HepG2 (cell line): ENCODE measurements around the gene TMTC3. TPM values are rescaled to one million over a fixed set of nuclear protein-coding genes. Genes with fewer than 3 reads are reported as not detected.

Experiments used
- ATAC-seq: fragments of 200-7000 bp; cut with Tn5 transposase; 3 replicates; pipeline ENCODE4 v1.9.1; 2020; ENCODE audit warnings: mild to moderate bottlenecking, moderate library complexity
- BruUV-seq: library from RNA; stranded (reverse); fragments of 400-500 nt; replicated peaks from 2 replicates; lab custom pipeline; 2021; lab: Mats Ljungman, UMichigan
- CTCF ChIA-PET: fragments of 300-600 bp; formaldehyde crosslinking; extraction: SDS; loops from one replicate; lab custom pipeline; 2021; ENCODE audit warnings: low total read pairs, inconsistent platforms, low intra/inter-chr PET ratio; lab: Yijun Ruan, JAX
- POLR2A ChIA-PET: fragments of 350-600 bp; sonication (Branson Sonifier 250); formaldehyde crosslinking; loops from one replicate; lab custom pipeline; 2020; ENCODE audit warnings: antibody characterized with exemption, inconsistent platforms; lab: Yijun Ruan, JAX
- DNase-seq: peaks from one replicate; pipeline ENCODE4 v3.0.0-alpha.2; 2015; ENCODE audit warnings: low spot score
- FAIRE-seq: peaks from 3 replicates; lab custom pipeline; 2011; peaks lifted over from hg19 to GRCh38; lab: Jason Lieb, UNC
- H2AFZ ChIP-seq: one replicate; pipeline ENCODE4 v1.6.1; 2011; ENCODE audit warnings: low read length, inconsistent platforms
- H3K27ac ChIP-seq: fragments of 300-600 bp; 3 replicates; pipeline ENCODE4 v1.8.0; 2011; ENCODE audit warnings: mixed run types, mild to moderate bottlenecking, mixed read lengths, low read length, inconsistent platforms; ENCODE audit not compliant: insufficient read depth; ENCODE audit errors: extremely low read length
- H3K27me3 ChIP-seq, 2 experiments: fragments of 200-600 bp in 1 of 2; 2 replicates in 1 of 2; 3 replicates in 1 of 2; pipeline versions ENCODE4 v1.6.0 to v1.8.0; 2011; ENCODE audit warnings: low read length in 2 of 2, mild to moderate bottlenecking in 2 of 2, moderate library complexity in 2 of 2, inconsistent platforms in 1 of 2; ENCODE audit not compliant: insufficient read depth in 2 of 2, control insufficient read depth in 1 of 2
- H3K36me3 ChIP-seq, 2 experiments: fragments of 200-600 bp in 1 of 2; replicated peaks in 1 of 2; 2 replicates in 1 of 2; 3 replicates in 1 of 2; pipeline versions ENCODE4 v1.5.1 to v1.8.0; 2011; ENCODE audit warnings: low read length in 2 of 2, inconsistent platforms in 1 of 2; ENCODE audit not compliant: insufficient read depth in 2 of 2, control insufficient read depth in 1 of 2
- H3K4me1 ChIP-seq: 2 replicates; pipeline ENCODE4 v1.5.1; 2012; ENCODE audit warnings: low read length, inconsistent platforms; ENCODE audit not compliant: insufficient read depth
- H3K4me2 ChIP-seq: 2 replicates; pipeline ENCODE4 v1.6.0; 2011; ENCODE audit warnings: low read depth, low read length, inconsistent platforms
- H3K4me3 ChIP-seq, 3 experiments: fragments of 200-600 bp in 1 of 3; sonication (generic), shearing (Covaris generic) in 1 of 3; replicated peaks in 1 of 3; 2 replicates each; pipeline ENCODE4 v1.5.1; 2011 to 2016; ENCODE audit warnings: low read length in 3 of 3, inconsistent platforms in 2 of 3, low read depth in 2 of 3, mild to moderate bottlenecking in 2 of 3, control low read depth in 1 of 3, mixed read lengths in 1 of 3; ENCODE audit not compliant: insufficient read depth in 1 of 3
- H3K79me2 ChIP-seq: one replicate; pipeline ENCODE4 v1.6.1; 2011; ENCODE audit warnings: low read length, inconsistent platforms; ENCODE audit not compliant: insufficient read depth
- H3K9ac ChIP-seq: 2 replicates; pipeline ENCODE4 v1.6.0; 2011; ENCODE audit warnings: mild to moderate bottlenecking, low read depth, low read length, inconsistent platforms; ENCODE audit not compliant: insufficient read depth
- H3K9me3 ChIP-seq: 2 replicates; pipeline ENCODE4 v1.5.1; 2012; ENCODE audit warnings: mild to moderate bottlenecking, low read length
- H4K20me1 ChIP-seq: 2 replicates; pipeline ENCODE4 v1.6.0; 2011; ENCODE audit warnings: inconsistent platforms, mild to moderate bottlenecking, low read length, moderate library complexity; ENCODE audit not compliant: insufficient read depth
- ARID3A ChIP-seq: IDR thresholded peaks from 2 replicates; pipeline ENCODE4 v1.6.1; 2012; ENCODE audit warnings: low read depth, low read length, improper control_type of control experiment
- MED13 ChIP-seq: sonication (generic); formaldehyde crosslinking; IDR thresholded peaks from 2 replicates; pipeline ENCODE4 v1.5.0; 2020; ENCODE audit warnings: missing genetic modification reagents
- ZBTB40 ChIP-seq, 2 experiments: fragments of 450-650 bp in 1 of 2; sonication (generic) in 1 of 2; formaldehyde crosslinking in 1 of 2; IDR thresholded peaks; 2 replicates each; pipeline versions ENCODE4 v1.6.1 to v1.8.0; 2016 to 2022; ENCODE audit warnings: antibody characterized with exemption in 1 of 2, mild to moderate bottlenecking in 1 of 2, missing genetic modification reagents in 1 of 2
- WGBS: methylation state at CpG from one replicate; pipeline ENCODE4 v1.1.6; 2017; ENCODE audit warnings: low lambda C conversion rate; 5-methylcytosine and 5-hydroxymethylcytosine counted together
- in situ Hi-C: cut with HindIII; loops from 2 replicates; pipeline ENCODE4 v1.10.0; 2017; ENCODE audit warnings: low pct_unique_long_range_greater_than_20kb; ENCODE audit not compliant: extremely low pct_ligation_motif_present
- intact Hi-C: fragments of 100-400 bp; cut with micrococcal nuclease; formaldehyde crosslinking; loops from one replicate; pipeline ENCODE4 v1.10.0; 2022; ENCODE audit not compliant: unreplicated experiment
- polyA plus RNA-seq, 8 experiments: library from polyadenylated mRNA; depleted of rRNA in 3 of 8; stranded (reverse) in 7 of 8; unstranded in 1 of 8; fragments of >200 nt; fragmentation: Illumina TruSeq in 4 of 8; extraction: Trizol in 4 of 8; gene quantifications; 2 replicates each; pipeline versions ENCODE4 v1.2.1 to v1.2.3, GENCODE V29; 2011 to 2016; ENCODE audit warnings: low read depth in 4 of 8, missing spikeins in 1 of 8, mixed read lengths in 1 of 8; ENCODE audit not compliant: insufficient read depth in 1 of 8
- total RNA-seq, 5 experiments: library from RNA; depleted of rRNA; stranded (reverse); fragments of >200 nt; fragmentation: Illumina TruSeq; extraction: Trizol; gene quantifications; 2 replicates each; pipeline ENCODE4 v1.2.3, GENCODE V29; 2016; ENCODE audit warnings: low read depth in 1 of 5

Gene TMTC3
- total and polyA plus RNA-seq, 2 of the 13 experiments (the other 11 are each of a cell fraction or from before 2014, with no cell fraction given) = 6.3 to 22.5 TPM

- Histone ChIP-seq H3K27me3 (no peaks in the 10 kb centered on the region), H3K79me2 (no peaks in the 10 kb centered on the region), H3K4me2 (no peak overlapping the region), H3K4me3 (no peak overlapping the region), H4K20me1 (no peaks in the 10 kb centered on the region), H3K4me1 (no peaks in the 10 kb centered on the region), H3K36me3 (no peaks in the 10 kb centered on the region)
- in situ Hi-C loops = no loop called here
- FAIRE-seq (no peak), DNase-seq (no peak), ATAC-seq (no peak)
- WGBS = 27% methylated on average over 4 of the region's 4 CpGs
- POLR2A ChIA-PET = no interaction called here
- no TSS peak for BruUV-seq
- TF ChIP-seq ARID3A = no peak
- no peak for TF ChIP-seq MED13
- peak; percentile 43; the same call in 1 of the 2 replicates for TF ChIP-seq ZBTB40 (IDR thresholded peaks at IDR 0.05)
- no peak for TF ChIP-seq ZBTB40 (CRISPR knock-in tag; IDR thresholded peaks at IDR 0.05)
- TF ChIP-seq, all 625 proteins: peak for 1
- Histone ChIP-seq H2AFZ (no peak overlapping the region), H3K9me3 (no peaks in the 10 kb centered on the region), H3K27ac (no peak overlapping the region), H3K9ac (no peak overlapping the region)
- intact Hi-C loops = no loop called here
- CTCF ChIA-PET = no interaction called here
Measured at GRCh38 chr12:88241862-88242570, 99.9 kb downstream of the TMTC3 start.
